Neural progenitor cell (in vitro differentiated cells): ENCODE results near the gene HCRTR1. TPM values are rescaled to one million over a fixed set of nuclear protein-coding genes. Genes with fewer than 3 reads are reported as not detected.

ENCODE experiments used
- DNase-seq: peaks from one replicate; pipeline ENCODE4 v3.0.0-alpha.2; 2016; ENCODE audit warnings: low spot score
- H2AFZ ChIP-seq: fragments of 200-600 bp; sonication (generic); replicated peaks from 2 replicates; pipeline ENCODE4 v1.6.1; 2016; ENCODE audit warnings: antibody characterized with exemption
- H3F3A ChIP-seq: fragments of 200-600 bp; sonication (generic); 2 replicates; pipeline ENCODE4 v1.6.1; 2016; ENCODE audit warnings: antibody characterized with exemption, low read depth
- H3K27ac ChIP-seq: fragments of 200-600 bp; sonication (generic); 2 replicates; pipeline ENCODE4 v1.5.1; 2016; ENCODE audit warnings: mild to moderate bottlenecking
- H3K27me3 ChIP-seq: fragments of 200-600 bp; sonication (generic); 2 replicates; pipeline ENCODE4 v1.6.1; 2016; ENCODE audit warnings: mild to moderate bottlenecking, moderate library complexity
- H3K36me3 ChIP-seq: fragments of 200-600 bp; sonication (generic); 2 replicates; pipeline ENCODE4 v1.5.1; 2016
- H3K4me1 ChIP-seq: fragments of 200-600 bp; sonication (generic); 2 replicates; pipeline ENCODE4 v1.6.1; 2016; ENCODE audit warnings: mixed run types
- H3K4me2 ChIP-seq: fragments of 200-600 bp; sonication (generic); 2 replicates; pipeline ENCODE4 v1.6.1; 2016
- H3K4me3 ChIP-seq: fragments of 200-600 bp; sonication (generic); 2 replicates; pipeline ENCODE4 v1.5.1; 2016
- H3K79me2 ChIP-seq: fragments of 200-600 bp; sonication (generic); 2 replicates; pipeline ENCODE4 v1.6.1; 2016; ENCODE audit warnings: low read depth
- H3K9ac ChIP-seq: fragments of 200-600 bp; sonication (generic); 2 replicates; pipeline ENCODE4 v1.6.1; 2016
- H3K9me3 ChIP-seq: fragments of 200-600 bp; sonication (generic); 2 replicates; pipeline ENCODE4 v1.5.1; 2016; ENCODE audit warnings: low read depth
- H4K20me1 ChIP-seq: fragments of 200-600 bp; sonication (generic); 2 replicates; pipeline ENCODE4 v1.6.1; 2016; ENCODE audit warnings: low read depth
- H3K27ac Mint-ChIP-seq: 3 replicates; pipeline ENCODE4 v1.8.0; 2021; ENCODE audit warnings: mixed read lengths
- H3K27me3 Mint-ChIP-seq: 2 replicates; pipeline ENCODE4 v1.8.0; 2022; ENCODE audit warnings: low read depth, mild to moderate bottlenecking, inconsistent platforms, moderate library complexity, mixed read lengths; ENCODE audit not compliant: insufficient read depth
- H3K36me3 Mint-ChIP-seq: 3 replicates; pipeline ENCODE4 v1.8.0; 2021; ENCODE audit warnings: mixed read lengths
- H3K4me1 Mint-ChIP-seq: 3 replicates; pipeline ENCODE4 v1.8.0; 2021; ENCODE audit warnings: mixed read lengths
- H3K4me3 Mint-ChIP-seq: 3 replicates; pipeline ENCODE4 v1.8.0; 2021; ENCODE audit warnings: mild to moderate bottlenecking, moderate library complexity, mixed read lengths
- H3K9me3 Mint-ChIP-seq: 3 replicates; pipeline ENCODE4 v1.8.0; 2020; ENCODE audit warnings: mixed read lengths
- CTCF ChIP-seq: fragments of 200-600 bp; sonication (generic); IDR thresholded peaks from 2 replicates; pipeline ENCODE4 v1.5.1; 2017; ENCODE audit warnings: antibody characterized with exemption, mild to moderate bottlenecking
- EZH2 ChIP-seq: fragments of 200-600 bp; sonication (generic); IDR thresholded peaks from 2 replicates; pipeline ENCODE4 v1.6.1; 2017; ENCODE audit warnings: antibody characterized with exemption, mild to moderate bottlenecking, moderate library complexity
- EZH2phosphoT487 ChIP-seq: fragments of 200-600 bp; sonication (generic); IDR thresholded peaks from 2 replicates; pipeline ENCODE4 v1.6.1; 2017; ENCODE audit warnings: antibody characterized with exemption
- total RNA-seq: library from RNA; depleted of rRNA; stranded (reverse); fragments of >200 nt; gene quantifications from 2 replicates; pipeline ENCODE4 v1.2.3, GENCODE V29; 2015; ENCODE audit warnings: low replicate concordance

HCRTR1 gene
- total RNA-seq, 1 donor from 2014 or later = not detected

GRCh38 chr1:31648190-31648589 is 30.7 kb downstream of the HCRTR1 start:
- peaks cover 18% of the 10 kb centered on the region for H3K4me1 Mint-ChIP-seq
- peaks cover 13% of the 10 kb centered on the region for H3F3A ChIP-seq
- no peaks in the 10 kb centered on the region for H3K36me3 Mint-ChIP-seq
- H3K4me2 ChIP-seq = no peak overlapping the region
- H3K27me3 ChIP-seq = no peaks in the 10 kb centered on the region
- H3K79me2 ChIP-seq = peaks cover 12% of the 10 kb centered on the region
- TF ChIP-seq EZH2phosphoT487 (no peak), CTCF (no peak), EZH2 (no peak)
- H3K4me3 ChIP-seq = no peak overlapping the region
- H3K9me3 Mint-ChIP-seq = no peaks in the 10 kb centered on the region
- no peak for DNase-seq
- H3K36me3 ChIP-seq = no peaks in the 10 kb centered on the region
- H3K9ac ChIP-seq = no peak overlapping the region
- H3K27ac Mint-ChIP-seq = no peak overlapping the region
- no peaks in the 10 kb centered on the region for H3K9me3 ChIP-seq
- H3K4me3 Mint-ChIP-seq = no peak overlapping the region
- H4K20me1 ChIP-seq = no peaks in the 10 kb centered on the region
- no peak overlapping the region for H2AFZ ChIP-seq
- no peak overlapping the region for H3K27ac ChIP-seq
- no peaks in the 10 kb centered on the region for H3K27me3 Mint-ChIP-seq
- peaks cover 4% of the 10 kb centered on the region for H3K4me1 ChIP-seq

GRCh38 chr1:31648641-31649357 is 31.3 kb downstream of the HCRTR1 start:
- Mint-ChIP-seq H3K27ac (no peak overlapping the region), H3K4me3 (no peak overlapping the region), H3K27me3 (peaks cover 3% of the 10 kb centered on the region), H3K4me1 (peaks cover 13% of the 10 kb centered on the region), H3K9me3 (no peaks in the 10 kb centered on the region), H3K36me3 (no peaks in the 10 kb centered on the region)
- TF ChIP-seq CTCF = no peak
- no peak for TF ChIP-seq EZH2
- no peak for TF ChIP-seq EZH2phosphoT487
- no peaks in the 10 kb centered on the region for H3K36me3 ChIP-seq
- no peaks in the 10 kb centered on the region for H3K9me3 ChIP-seq
- DNase-seq = no peak
- no peak overlapping the region for H3K27ac ChIP-seq
- peaks cover 13% of the 10 kb centered on the region for H3F3A ChIP-seq
- no peak overlapping the region for H2AFZ ChIP-seq
- H3K4me3 ChIP-seq = no peak overlapping the region
- H3K79me2 ChIP-seq = peaks cover 6% of the 10 kb centered on the region
- H3K9ac ChIP-seq = no peak overlapping the region
- H3K4me1 ChIP-seq = peaks cover 4% of the 10 kb centered on the region
- no peaks in the 10 kb centered on the region for H3K27me3 ChIP-seq
- no peaks in the 10 kb centered on the region for H4K20me1 ChIP-seq
- no peak overlapping the region for H3K4me2 ChIP-seq

- no peak overlapping the region for H3K27ac Mint-ChIP-seq
Measured at GRCh38 chr1:31650161-31651088, 32.9 kb downstream of the HCRTR1 start.

More at GRCh38 chr1:31650161-31651088, 32.9 kb downstream of the HCRTR1 start:
- H4K20me1 ChIP-seq = no peaks in the 10 kb centered on the region
- Mint-ChIP-seq H3K27me3 (peaks cover 5% of the 10 kb centered on the region), H3K4me1 (peaks cover 6% of the 10 kb centered on the region), H3K36me3 (no peaks in the 10 kb centered on the region), H3K9me3 (no peaks in the 10 kb centered on the region), H3K4me3 (no peak overlapping the region)
- peaks cover 3% of the 10 kb centered on the region for H3K4me1 ChIP-seq
- H3K9ac ChIP-seq = no peak overlapping the region
- no peak overlapping the region for H3K4me3 ChIP-seq
- no peaks in the 10 kb centered on the region for H3K79me2 ChIP-seq
- H2AFZ ChIP-seq = no peak overlapping the region
- no peak overlapping the region for H3K27ac ChIP-seq
- no peaks in the 10 kb centered on the region for H3K36me3 ChIP-seq
- TF ChIP-seq EZH2 = no peak
- TF ChIP-seq EZH2phosphoT487 = no peak
- TF ChIP-seq CTCF = no peak
- no peak overlapping the region for H3K4me2 ChIP-seq
- no peak for DNase-seq
- no peaks in the 10 kb centered on the region for H3K27me3 ChIP-seq
- H3F3A ChIP-seq = peaks cover 8% of the 10 kb centered on the region
- H3K9me3 ChIP-seq = no peaks in the 10 kb centered on the region
